Stimulated activated naive CD4-positive, alpha-beta T cell treated with Interleukin-2 at 50 U/mL for 16 hours (primary cell): ENCODE data around the gene LY6G6F.
"Not testable (repeated sequence)": the region's sequence is repeated elsewhere in the genome, so short reads cannot be mapped to it uniquely, and the experiment has no call there.

Source experiments
- DNase-seq: peaks from one replicate; lab custom pipeline; 2025; lab: John Stamatoyannopoulos, UW

Gene LY6G6F

DNA sequence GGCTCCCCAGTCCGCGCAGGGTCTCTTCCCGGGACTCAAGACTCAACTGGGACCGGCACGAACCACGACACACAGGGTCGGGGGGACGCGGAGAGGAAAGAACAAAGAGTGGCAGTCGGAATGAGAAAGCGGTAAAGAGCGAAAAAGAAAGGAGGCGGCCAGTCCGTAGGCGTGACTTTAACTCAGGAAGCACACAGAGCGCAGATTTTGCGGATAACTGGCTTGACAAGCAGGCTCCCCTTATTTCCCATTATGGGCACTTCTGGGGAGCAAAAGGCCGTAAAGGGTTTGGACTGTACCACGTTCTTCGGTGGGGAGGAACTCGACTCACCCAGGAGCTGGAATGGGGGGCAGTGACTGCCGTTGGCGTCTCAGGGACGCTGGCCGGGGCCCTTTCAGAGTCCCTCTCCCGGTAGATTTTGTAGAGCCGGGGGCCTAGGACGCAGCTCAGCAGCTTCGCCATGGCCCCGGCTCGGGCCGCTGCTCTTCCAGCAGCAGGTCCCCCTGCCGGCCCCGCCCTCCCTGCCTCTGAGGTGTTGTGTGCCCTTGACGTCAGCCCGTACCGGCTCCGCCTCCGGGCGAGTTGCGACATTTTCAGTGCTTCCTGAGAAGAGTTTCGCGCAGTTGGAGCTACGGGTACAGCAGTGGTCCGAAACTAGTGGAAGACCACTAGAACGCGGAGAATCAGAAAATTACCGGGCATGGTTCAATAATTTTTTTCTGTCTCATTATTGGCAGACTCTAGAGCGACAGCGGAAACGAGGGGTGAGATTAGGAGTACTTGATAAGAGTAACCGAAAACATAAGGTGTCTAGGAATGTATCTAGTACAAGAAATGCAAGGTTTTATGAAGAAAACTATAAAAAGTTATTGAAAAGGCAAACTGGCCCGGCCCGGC is 3.6 kb upstream of the LY6G6F start, which contains the start of gene ABHD16A:
TSS of gene ABHD16A (minus strand) at position 506 of the 898 bp plus-strand sequence. CDS start at position 463, 43 bp downstream.
- DNase-seq: peak; percentile 95

DNA sequence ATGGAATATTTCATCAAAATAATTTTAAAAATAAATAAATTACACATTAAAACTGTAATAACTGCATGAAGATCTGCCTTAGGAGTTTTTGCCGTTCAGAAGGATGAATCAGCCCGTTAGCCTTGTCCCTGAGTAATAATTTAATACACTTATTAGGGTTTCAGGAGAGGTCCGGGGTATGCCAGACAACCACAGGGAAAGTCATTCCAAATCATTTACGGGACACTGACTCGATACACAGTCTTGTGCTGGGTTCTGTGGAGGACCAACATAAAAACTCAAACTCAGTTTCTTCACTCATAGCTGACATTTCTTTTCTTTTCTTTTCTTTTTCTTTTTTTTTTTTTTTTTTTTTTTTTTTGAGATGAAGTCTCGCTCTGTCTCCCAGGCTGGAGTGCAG is 735 bp upstream of the LY6G6F start:
- DNase-seq: no peak

DNA sequence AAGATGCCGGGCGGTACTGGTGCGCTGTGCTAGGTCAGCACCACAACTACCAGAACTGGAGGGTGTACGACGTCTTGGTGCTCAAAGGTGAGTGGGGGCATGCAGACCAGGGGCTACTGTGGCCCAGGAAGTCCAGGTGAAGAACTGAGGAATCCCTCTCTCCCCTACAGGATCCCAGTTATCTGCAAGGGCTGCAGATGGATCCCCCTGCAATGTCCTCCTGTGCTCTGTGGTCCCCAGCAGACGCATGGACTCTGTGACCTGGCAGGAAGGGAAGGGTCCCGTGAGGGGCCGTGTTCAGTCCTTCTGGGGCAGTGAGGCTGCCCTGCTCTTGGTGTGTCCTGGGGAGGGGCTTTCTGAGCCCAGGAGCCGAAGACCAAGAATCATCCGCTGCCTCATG is 1.0 kb downstream of the LY6G6F start:
- no peak for DNase-seq

DNA sequence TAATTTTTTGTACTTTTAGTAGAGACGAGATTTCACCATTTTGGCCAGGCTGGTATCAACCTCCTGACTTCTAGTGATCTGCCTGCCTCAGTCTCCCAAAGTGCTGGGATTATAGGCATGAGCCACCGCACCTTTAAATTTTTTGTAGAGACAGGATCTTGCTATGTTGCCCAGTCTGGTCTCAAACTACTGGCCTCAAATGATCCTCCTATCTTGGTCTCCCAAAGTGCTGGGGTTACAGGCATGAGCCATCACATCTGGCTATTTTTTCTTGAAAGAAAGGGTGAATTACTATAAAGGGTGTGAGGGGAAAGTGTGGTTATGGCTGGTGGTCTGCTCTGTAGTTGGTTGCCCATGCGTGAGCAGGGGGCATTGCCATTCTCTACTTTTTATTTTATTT is 1.6 kb downstream of the LY6G6F start:
- DNase-seq: no peak

DNA sequence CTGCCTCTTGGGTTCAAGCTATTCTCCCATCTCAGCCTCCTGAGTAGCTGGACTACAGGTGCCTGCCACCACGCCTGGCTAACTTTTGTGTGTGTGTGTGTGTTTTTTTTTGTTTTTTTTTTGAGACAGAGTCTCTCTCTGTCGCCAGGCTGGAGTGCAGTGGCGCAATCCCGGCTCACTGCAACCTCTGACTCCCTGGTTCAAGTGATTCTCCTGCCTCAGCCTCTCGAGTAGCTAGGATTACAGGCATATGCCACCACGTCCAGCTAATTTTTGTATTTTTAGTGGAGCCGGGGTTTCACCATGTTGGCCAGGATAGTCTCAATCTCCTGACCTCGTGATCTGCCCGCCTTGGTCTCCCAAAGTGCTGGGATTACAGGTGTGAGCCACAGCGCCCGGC is 2.5 kb downstream of the LY6G6F start:
- not testable (repeated sequence) for DNase-seq

DNA sequence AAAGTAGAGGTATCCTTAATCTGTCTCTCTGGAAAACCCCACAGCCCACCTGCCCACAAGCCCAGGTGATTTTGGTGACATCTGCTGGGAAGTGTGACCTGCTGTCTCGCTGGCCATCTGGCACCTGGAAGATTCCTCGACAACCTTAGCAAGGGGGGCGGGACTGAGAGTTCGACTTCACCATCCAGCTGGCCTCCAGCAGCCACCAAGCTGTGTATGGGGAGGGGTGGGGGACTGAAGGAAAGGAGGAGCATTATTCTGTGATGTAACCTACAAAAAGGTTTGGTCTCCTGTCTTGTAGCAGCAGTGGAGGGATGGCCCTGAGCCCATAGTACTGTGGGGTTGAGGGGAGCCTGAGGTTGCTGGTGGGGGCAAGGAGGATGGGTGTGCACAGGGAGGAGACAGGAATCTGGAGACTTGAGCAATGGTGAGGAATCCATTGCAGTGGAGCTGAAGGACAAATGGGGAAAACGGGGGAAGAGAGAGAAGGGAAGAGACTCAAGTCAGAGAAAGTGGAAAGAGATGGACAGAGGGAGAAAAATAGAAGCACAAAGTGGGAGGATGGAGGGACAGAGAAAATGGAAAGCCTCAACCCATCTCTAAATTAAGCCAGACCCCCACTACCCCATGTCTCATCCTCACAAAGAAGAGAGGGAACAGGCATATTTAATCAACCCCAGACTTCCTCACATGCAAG is 4.0 kb downstream of the LY6G6F start:
- DNase-seq: no peak

DNA sequence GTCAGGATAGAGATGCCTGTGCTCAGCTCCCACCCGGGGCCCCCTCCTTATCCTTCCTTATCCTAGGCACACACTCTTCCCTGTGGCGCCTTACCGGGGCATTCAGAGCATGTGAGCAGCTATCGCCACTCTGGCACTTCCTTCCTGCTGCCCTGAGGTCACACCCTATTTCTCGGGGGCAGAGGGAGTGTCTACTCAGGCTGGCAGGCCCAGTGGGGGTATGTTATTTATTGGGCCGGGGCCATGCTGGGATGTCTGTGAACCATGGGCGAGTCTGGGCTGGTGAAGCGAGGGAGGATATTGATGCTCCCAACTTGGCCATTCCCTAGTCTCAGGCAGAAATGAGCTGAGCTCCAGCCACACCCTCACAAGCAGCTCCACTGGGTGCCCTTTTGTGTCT is 4.6 kb downstream of the LY6G6F start:
- DNase-seq: no peak

DNA sequence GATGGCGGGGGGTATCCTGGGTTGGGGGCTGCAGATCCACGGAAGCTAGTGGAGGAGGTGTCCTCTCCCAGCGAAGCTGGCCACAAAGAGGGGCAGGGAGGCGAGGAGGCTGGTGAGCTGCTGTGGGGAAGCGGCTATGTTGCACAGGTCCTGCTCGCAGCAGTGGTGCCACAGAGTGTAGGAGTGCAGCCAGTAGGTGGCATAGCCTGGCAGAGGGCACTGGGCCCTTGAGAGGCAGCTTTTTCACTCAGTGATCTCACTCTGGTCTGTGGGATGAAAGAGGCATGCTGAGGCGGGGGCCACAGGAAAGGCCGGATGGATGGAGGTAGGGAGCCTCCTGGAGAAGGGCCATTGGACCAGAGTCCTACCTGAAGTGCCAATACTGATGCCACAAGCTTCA is 5.6 kb downstream of the LY6G6F start:
- no peak for DNase-seq

DNA sequence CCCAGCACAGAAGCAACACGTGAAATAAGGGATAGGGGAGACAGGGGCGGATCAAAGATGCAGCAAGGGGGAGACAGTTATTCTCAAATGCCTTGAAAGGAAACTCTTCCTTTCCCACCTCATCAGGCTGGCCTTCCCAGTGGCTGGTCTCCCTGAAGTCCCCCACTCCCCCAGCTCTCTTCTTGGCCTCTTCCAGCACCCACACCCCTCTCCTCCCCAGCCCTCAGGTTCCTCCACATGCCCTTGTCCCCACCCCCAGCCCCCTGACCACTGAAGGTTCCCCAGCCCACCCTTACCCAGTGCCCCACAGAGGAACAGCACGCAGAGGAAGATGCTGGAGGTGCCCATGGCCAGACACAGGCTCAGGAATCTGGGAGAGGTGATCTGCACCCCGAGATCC is 6.8 kb downstream of the LY6G6F start:
- DNase-seq: no peak

DNA sequence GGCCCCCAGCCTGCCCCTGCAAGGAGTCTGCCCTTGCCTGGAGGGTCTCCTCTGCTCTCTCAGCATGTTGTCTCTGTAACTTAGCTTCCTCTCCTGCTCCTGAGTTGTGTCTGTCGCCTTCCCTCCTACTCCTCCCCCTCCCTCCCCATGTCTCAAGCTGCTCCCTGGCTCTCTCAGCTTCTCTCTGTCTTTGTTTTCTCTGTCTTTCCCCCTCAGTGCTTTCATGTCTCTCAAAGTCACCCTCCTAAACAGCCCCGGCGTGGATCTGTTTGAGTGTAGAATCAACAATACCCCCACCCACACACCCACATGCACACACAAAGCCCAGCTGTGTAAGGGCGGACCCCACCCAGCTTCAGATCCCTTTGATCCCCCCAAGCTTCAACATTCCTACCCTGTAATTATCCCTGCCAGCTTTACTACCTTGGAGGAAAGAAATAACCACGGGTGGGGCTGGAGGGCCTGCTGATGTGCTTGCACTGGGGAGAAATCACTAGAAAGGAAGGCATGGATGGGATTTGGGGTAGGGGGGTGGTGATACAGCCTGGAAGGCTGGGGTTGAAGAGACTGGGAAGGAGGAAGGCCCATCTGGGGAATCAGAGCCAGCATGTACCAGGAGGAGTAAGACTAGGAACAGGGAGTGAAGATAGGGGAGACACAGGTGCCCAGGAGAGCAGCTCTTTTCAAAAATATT is 7.5 kb downstream of the LY6G6F start:
- DNase-seq: no peak

DNA sequence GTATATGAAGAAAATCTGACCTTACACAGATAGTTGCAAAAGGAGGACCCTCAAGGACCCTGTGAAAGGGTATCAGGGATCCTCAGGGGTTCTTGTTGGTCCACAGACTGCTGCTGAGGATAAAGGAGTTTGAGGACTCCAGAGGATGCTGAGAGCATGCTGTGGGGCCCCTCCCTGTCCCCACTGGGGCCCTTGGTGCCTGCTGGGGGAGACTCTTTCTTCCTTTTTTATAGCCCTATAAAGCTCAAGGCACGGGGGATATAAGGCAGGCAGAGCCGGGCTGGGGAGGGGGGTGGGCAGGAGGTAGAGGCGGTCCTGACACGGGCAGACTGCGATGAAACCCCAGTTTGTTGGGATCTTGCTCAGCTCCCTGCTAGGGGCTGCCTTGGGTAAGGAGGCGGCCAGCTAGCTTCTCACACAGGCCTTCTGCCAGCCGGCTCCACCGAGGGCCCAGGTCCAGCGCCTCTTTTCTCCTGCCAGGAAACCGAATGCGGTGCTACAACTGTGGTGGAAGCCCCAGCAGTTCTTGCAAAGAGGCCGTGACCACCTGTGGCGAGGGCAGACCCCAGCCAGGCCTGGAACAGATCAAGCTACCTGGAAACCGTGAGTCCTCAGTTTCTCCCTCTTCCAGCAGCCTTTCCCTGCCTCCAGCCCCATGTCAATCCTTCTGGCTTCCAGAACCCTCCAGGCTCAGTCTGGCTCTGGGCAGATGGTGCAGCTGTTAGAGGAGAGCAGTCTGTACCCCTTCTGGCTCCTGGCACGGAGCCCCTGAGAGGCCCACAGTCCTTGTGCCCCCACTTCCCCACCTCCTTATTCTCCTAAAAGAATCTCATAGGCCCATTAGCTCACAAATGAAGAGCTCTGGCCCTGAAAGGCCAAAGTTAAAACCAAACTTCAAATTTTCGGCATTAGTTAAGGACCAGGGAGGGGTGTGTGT is 8.6 kb downstream of the LY6G6F start, which contains the start of gene LY6G6D:
TSS of gene LY6G6D (plus strand) at position 327 of the 937 bp plus-strand sequence. CDS start at position 335, 8 bp downstream.
- DNase-seq: no peak

DNA sequence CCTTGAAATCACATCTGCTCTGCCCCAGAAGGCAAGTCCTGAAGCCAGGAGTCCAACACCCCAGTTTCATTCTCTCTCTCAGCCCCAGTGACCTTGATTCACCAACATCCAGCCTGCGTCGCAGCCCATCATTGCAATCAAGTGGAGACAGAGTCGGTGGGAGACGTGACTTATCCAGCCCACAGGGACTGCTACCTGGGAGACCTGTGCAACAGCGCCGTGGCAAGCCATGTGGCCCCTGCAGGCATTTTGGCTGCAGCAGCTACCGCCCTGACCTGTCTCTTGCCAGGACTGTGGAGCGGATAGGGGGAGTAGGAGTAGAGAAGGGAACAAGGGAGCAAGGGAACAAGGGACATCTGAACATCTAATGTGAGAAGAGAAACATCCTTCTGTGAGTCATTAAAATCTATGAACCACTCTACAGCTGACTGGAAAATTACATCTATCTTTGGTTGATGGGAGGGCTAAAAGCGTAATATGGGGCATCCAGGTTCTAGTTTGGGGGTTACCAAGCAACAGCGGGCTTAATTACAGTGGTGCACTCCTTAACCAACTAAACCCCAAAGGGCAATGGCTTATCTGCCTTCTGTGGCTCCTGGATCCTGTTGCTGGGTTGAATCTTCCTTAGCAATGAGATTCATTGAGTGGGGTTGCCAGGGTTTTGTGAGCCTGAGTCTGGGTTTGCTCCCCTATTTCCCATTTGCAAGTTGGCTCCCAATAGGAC is 11.0 kb downstream of the LY6G6F start:
- DNase-seq: no peak

DNA sequence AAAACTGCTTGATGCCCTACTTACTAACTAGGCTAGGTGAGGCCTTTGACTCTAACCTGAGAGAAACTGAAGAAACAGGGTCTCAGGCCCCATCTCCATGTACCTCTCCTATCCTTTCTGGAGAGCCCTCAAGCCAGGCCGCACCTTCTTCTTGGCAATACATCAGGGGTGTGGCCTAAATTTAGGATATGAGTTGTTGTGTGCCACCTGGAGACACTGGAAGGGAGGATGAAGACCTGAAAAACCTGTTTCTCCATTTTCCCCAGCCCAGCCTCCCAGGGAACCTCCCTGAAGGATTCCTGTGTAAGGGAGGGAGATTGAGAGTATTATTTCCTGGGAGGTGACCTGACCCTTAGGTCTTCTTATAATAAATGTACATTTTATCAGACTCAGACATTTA is 11.6 kb downstream of the LY6G6F start:
- DNase-seq: no peak

DNA sequence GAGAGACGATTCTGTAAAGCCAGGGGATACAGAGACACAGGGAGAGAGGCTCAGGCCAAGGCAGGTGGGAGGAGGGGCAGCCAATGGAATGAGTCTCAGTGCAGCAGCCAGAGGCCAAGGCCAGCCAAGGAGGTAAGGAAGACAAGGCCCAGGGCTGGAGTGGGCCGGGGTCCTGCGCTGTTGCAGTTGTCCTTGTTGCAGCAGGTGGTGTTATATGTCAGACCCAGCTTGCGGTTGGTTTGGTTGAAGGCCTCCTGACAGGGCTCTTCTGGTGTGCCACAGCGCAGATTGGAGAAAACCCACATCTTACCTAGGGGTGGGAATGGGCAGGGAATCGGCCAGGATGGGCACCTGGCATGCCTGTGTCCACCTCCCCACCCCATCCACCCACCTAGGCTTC is 12.3 kb downstream of the LY6G6F start:
- DNase-seq: no peak

DNA sequence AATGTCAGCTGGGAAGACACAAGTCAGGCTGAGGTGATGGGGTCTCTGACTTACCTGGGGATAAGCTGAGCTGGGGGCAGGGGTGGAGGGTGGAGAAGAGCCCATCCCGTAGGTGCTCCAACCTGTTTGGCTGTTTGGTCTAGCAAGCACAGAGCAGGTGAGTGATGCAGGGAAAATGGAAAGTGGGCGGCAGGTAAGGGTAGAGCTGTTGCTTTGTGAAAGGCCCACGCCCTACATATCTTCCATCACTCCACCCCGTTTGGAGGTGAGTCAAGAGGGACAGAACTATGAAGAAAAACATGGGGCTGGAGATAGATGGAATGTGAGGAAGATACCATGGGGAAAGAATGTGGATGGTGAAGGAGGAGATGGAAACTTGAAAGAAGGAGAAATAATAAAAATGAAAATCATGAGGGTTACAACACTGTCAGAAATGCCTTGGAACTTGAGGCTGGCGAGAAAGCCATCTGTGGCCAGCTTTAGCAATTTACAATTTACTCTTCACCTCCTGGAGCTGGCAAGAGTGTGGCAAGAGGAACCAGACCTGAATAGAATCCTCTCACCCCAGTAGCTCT is 13.6 kb downstream of the LY6G6F start:
- no peak for DNase-seq

DNA sequence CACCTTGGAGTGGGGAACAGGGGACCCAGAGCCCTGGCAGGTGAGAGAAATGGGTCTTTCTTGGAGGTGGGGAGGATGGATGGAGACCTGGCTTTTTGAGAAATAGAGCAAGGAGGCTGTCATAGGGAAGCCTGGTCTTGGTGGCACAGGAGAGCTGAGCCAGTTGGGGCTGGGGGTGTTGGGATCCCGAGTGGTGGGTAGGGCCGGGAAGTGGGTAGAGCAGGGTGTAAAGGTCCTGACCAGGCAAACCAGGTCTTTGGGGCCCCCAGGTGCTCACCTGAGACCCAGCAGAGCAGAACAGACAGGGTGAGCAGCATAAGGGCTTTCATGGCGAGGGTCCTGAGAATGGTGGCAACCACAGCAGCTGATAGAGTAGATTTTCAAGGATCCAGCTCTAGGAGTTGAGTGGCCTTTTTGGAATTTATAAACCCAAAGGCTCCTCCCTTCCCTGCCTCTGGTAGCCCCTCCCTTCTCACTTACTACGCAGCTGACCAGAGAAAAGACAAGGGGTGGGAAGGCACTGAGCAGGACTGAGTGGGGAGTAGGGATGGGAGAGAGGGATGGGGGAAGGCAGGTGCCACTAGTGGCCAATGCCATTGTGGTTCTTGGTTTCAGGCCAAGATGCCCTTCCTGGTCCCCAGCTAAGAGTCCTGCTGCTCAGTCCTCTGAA is 14.8 kb downstream of the LY6G6F start, which contains the start of gene LY6G6C:
TSS of gene LY6G6C (minus strand) at position 396 of the 670 bp plus-strand sequence. CDS start at position 329, 67 bp downstream.
- no peak for DNase-seq

DNA sequence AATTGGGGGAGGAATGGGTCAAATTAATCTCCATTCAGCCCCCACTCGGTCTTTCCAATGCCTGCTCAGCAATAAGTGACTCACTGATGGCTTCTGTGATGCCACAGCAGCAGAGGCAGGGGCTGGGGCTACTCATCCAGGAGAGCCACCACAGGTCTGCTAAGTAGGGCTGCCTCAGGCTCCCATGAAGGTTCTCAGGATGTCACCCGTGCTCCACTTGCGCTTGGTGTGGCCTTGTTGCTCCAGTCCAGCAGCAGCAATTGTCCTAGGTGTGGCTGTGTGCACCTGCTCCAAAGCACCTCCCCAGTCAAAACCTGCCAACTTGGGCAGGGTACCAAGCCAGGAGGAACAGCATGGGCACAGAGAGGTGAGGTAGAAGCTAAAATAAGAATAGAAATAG is 15.5 kb downstream of the LY6G6F start:
- no peak for DNase-seq

DNA sequence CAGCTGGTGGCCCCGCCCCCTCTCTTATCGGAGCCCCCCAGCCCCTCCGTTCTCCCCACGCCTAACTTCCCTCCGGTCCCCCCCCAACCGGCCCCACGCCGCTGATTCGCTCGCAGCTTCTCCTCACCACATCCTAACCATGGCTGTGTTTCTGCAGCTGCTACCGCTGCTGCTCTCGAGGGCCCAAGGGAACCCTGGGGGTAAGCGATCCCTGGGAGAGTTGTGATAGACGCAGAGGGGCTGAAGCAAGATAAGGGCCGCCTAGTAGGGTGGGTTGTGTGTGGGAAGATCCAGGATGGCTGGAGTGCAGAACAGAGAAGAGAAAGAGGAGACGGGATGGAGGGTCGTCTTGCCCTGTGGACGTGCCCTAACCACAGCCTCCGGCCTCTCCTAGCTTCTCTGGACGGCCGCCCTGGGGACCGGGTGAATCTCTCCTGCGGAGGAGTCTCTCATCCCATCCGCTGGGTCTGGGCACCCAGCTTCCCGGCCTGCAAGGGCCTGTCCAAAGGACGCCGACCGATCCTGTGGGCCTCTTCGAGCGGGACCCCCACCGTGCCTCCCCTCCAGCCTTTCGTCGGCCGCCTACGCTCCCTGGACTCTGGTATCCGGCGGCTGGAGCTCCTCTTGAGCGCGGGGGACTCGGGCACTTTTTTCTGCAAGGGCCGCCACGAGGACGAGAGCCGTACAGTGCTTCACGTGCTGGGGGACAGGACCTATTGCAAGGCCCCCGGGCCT is 16.7 kb downstream of the LY6G6F start, which contains the start of gene MPIG6B:
TSS of gene MPIG6B (plus strand) at position 129 of the 735 bp plus-strand sequence. CDS start at position 140, 11 bp downstream.
- no peak for DNase-seq
